Measurements from ENCODE around the gene HTR3D.

GRCh38 chr3:184029443-184029842 lies 2.1 kb upstream of the HTR3D start:
- TF ChIP-seq CTCF (IDR thresholded peaks at IDR 0.05) (no peak), EZH2 (IDR thresholded peaks at IDR 0.05; ENCODE audit: borderline replicate concordance, insufficient read depth, low read depth, low read length, poor library complexity, severe bottlenecking) (no peak)

Data from B cell (primary cell).